Peyer's patch (tissue), 4 donors: Measurements from ENCODE around the gene ABCC8. TPM values are rescaled to one million over a fixed set of nuclear protein-coding genes. Genes with fewer than 3 reads are reported as not detected.

Experiments used
- DNase-seq, 3 donors: peaks; one replicate each; pipeline ENCODE4 v3.0.0-alpha.2; 2017 to 2019
- H3K27ac ChIP-seq, 4 donors: fragments of 200-600 bp; sonication (generic); one replicate each; pipeline ENCODE4 v1.5.1; 2016 to 2019
- H3K27me3 ChIP-seq, 2 donors: fragments of 200-600 bp; sonication (generic); one replicate each; pipeline ENCODE4 v1.5.1; 2019
- H3K36me3 ChIP-seq, 3 donors: fragments of 200-600 bp; sonication (generic); one replicate each; pipeline ENCODE4 v1.5.1; 2016 to 2019
- H3K4me1 ChIP-seq, 4 donors: fragments of 200-600 bp; sonication (generic); one replicate each; pipeline ENCODE4 v1.5.1; 2016 to 2019
- H3K4me3 ChIP-seq, 4 donors: fragments of 200-600 bp; sonication (generic); 1 replicate in 3 of 4; 2 replicates in 1 of 4; pipeline ENCODE4 v1.5.1; 2016 to 2019; ENCODE audit warnings: mild to moderate bottlenecking in 1 of 4
- H3K9me3 ChIP-seq, 4 donors: fragments of 200-600 bp; sonication (generic); one replicate each; pipeline ENCODE4 v1.5.1; 2016 to 2019; ENCODE audit warnings: mild to moderate bottlenecking in 1 of 4
- CTCF ChIP-seq, 6 experiments: fragments of 450-650 bp in 4 of 6; fragments of 200-600 bp in 2 of 6; sonication (generic) in 1 of 6; IDR thresholded peaks; one replicate each; pipeline ENCODE4 v1.5.1; 2017 to 2019; ENCODE audit warnings: antibody characterized with exemption in 6 of 6, mild to moderate bottlenecking in 3 of 6, moderate library complexity in 1 of 6
- POLR2A ChIP-seq, 2 donors: fragments of 450-650 bp; IDR thresholded peaks; one replicate each; pipeline ENCODE4 v1.5.1; 2017; ENCODE audit warnings: antibody characterized with exemption in 2 of 2, mild to moderate bottlenecking in 2 of 2, moderate library complexity in 2 of 2
- total RNA-seq, 4 donors: library from RNA; depleted of rRNA; stranded (reverse); fragments of >200 nt; gene quantifications; one replicate each; pipeline ENCODE4 v1.1.0, GENCODE V29; 2016

The ABCC8 gene
- total RNA-seq, 4 donors from 2014 or later: 7.4 to 301 (median 19.2) TPM

- no peaks in the 10 kb centered on the region for H3K9me3 ChIP-seq
- H3K4me3 ChIP-seq: no peak overlapping the region
- no peaks in the 10 kb centered on the region for H3K4me1 ChIP-seq
- no peak overlapping the region for H3K27ac ChIP-seq
- H3K36me3 ChIP-seq: no peaks in the 10 kb centered on the region
- no peaks in the 10 kb centered on the region for H3K27me3 ChIP-seq
- TF ChIP-seq CTCF (IDR thresholded peaks at IDR 0.05): no peak
- no peak for TF ChIP-seq POLR2A (IDR thresholded peaks at IDR 0.05)
- peak in 1 of 3 donors; percentile 60 for DNase-seq
These were observed 63.0 kb downstream of the ABCC8 start for GRCh38 chr11:17413414-17414316.

DNA sequence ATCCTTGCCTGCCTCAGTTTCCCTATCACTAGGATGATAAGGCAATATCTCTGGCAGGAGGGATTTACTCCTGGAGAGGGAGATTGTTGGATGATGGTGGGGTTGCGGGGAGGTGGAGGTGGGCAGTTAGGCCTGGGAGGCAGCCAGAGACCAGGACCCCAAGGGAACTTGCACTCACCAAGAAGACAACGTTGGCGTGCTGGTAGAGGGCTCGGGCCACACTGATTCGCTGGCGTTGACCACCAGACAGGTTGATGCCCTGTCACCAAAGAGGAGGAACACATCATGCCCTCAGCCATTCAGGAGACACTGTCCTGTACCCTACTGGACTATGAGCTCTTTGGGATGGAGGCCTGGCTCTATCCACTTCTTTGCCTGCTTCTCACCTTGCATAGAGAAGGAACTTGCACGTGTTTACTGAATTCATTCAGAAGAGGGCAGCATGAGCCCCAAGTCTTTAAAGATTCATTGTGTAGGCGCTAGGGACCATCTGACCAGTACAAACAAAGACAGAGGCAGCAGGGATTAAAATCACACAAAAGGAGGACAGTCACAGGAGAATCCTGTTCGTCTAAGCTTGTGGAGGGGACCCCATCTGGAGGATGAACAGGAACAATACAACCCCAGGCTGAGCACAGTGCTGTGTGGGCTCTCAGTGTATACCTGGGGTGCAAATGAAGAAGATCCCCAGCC lies 64.0 kb downstream of the ABCC8 start:
- H3K27me3 ChIP-seq: no peaks in the 10 kb centered on the region
- no peaks in the 10 kb centered on the region for H3K4me1 ChIP-seq
- H3K36me3 ChIP-seq: no peaks in the 10 kb centered on the region
- peak in 1 of 3 donors; percentile 39 for DNase-seq
- no peaks in the 10 kb centered on the region for H3K9me3 ChIP-seq
- no peak overlapping the region for H3K27ac ChIP-seq
- H3K4me3 ChIP-seq: no peak overlapping the region
- TF ChIP-seq CTCF (IDR thresholded peaks at IDR 0.05) (no peak), POLR2A (IDR thresholded peaks at IDR 0.05) (no peak)

GRCh38 chr11:17411418-17411817 lies 65.2 kb downstream of the ABCC8 start:
- DNase-seq: no peak
- no peaks in the 10 kb centered on the region for H3K4me1 ChIP-seq
- no peaks in the 10 kb centered on the region for H3K27me3 ChIP-seq
- H3K9me3 ChIP-seq: no peaks in the 10 kb centered on the region
- no peaks in the 10 kb centered on the region for H3K36me3 ChIP-seq
- H3K4me3 ChIP-seq: no peak overlapping the region
- no peak overlapping the region for H3K27ac ChIP-seq
- TF ChIP-seq POLR2A (IDR thresholded peaks at IDR 0.05) (no peak), CTCF (IDR thresholded peaks at IDR 0.05) (no peak)

DNA sequence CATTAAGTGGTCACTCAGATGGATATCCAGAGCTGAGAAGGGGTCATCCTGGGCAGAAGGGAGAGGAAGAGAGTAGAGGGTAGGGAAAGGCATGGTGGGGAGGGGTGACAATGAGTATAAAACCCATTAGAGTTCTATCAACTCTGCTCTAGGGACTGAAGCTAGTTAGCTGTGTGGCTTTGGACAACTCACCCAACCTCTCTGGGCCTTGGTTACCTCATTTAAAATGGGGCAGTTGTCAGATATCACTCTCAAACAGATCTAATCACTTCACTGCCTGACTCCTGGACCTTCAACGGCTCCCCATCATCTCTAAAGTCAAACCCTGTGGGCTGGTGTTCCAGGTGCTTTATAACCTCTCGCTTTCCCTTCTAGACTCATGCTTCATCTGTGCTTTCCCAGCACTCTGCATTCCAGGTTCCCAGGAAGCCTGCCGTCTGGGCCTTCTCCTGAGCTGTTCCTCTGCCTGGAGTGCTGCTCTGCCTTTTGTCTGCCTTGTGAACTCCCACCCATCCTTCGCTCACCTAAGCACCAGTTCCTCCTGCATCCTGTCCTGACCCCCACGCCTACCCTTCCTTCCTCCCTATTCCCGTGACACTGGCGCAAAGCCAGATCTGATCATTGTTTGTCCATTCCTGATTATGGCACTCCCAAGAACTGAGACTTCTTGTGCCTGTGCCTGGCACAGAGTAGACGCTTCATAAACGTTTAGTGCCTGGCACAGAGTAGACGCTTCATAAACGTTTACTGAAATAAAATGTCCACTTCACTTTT lies 65.9 kb downstream of the ABCC8 start:
- no peak overlapping the region for H3K4me3 ChIP-seq
- H3K27ac ChIP-seq: no peak overlapping the region
- no peaks in the 10 kb centered on the region for H3K36me3 ChIP-seq
- no peaks in the 10 kb centered on the region for H3K9me3 ChIP-seq
- peak in 1 of 3 donors; percentile 53 for DNase-seq
- no peaks in the 10 kb centered on the region for H3K27me3 ChIP-seq
- H3K4me1 ChIP-seq: no peaks in the 10 kb centered on the region
- no peak for TF ChIP-seq POLR2A (IDR thresholded peaks at IDR 0.05)
- TF ChIP-seq CTCF (IDR thresholded peaks at IDR 0.05): no peak

- no peaks in the 10 kb centered on the region for H3K27me3 ChIP-seq
- TF ChIP-seq POLR2A (IDR thresholded peaks at IDR 0.05) (no peak), CTCF (IDR thresholded peaks at IDR 0.05) (no peak)
- no peaks in the 10 kb centered on the region for H3K9me3 ChIP-seq
- no peaks in the 10 kb centered on the region for H3K4me1 ChIP-seq
- H3K27ac ChIP-seq: no peak overlapping the region
- no peaks in the 10 kb centered on the region for H3K36me3 ChIP-seq
- no peak overlapping the region for H3K4me3 ChIP-seq
- DNase-seq: peak in 1 of 3 donors; percentile 39
These were observed 68.0 kb downstream of the ABCC8 start for GRCh38 chr11:17408641-17409040.
